ENCODE measurements around the gene SNRNP48. TPM values are rescaled to one million over a fixed set of nuclear protein-coding genes. Genes with fewer than 3 reads are reported as not detected.

SNRNP48 gene
- polyA plus RNA-seq, 1 experiment = 10.6 TPM

- H3K27ac ChIP-seq (ENCODE audit: low read depth, low read length) = no peak overlapping the region
- no peak for DNase-seq (ENCODE audit: low read depth, low spot score)
- ChIA-PET CTCF (no interaction called here), POLR2A (no interaction called here)
- no peak overlapping the region for H3K4me3 ChIP-seq (ENCODE audit: low read depth, low read length)
- TF ChIP-seq CTCF (IDR thresholded peaks at IDR 0.05; ENCODE audit: low read depth, low read length) = no peak
- H3K27me3 ChIP-seq (ENCODE audit: control insufficient read depth, insufficient read depth, low read length) = no peaks in the 10 kb centered on the region
- H3K9me3 ChIP-seq (ENCODE audit: control insufficient read depth, insufficient read depth, low read length) = no peaks in the 10 kb centered on the region
Measured at GRCh38 chr6:7555671-7556070, 34.3 kb upstream of the SNRNP48 start.

GRCh38 chr6:7556394-7557106 lies 33.4 kb upstream of the SNRNP48 start:
- TF ChIP-seq CTCF (IDR thresholded peaks at IDR 0.05; ENCODE audit: low read depth, low read length) = no peak
- H3K9me3 ChIP-seq (ENCODE audit: control insufficient read depth, insufficient read depth, low read length) = no peaks in the 10 kb centered on the region
- no peaks in the 10 kb centered on the region for H3K27me3 ChIP-seq (ENCODE audit: control insufficient read depth, insufficient read depth, low read length)
- ChIA-PET POLR2A (no interaction called here), CTCF (interaction anchor here (0.6 kb wide), 1 partner anchor 832 kb away, joined by 3 read pairs; no protein-coding TSS in a partner anchor)
- no peak overlapping the region for H3K4me3 ChIP-seq (ENCODE audit: low read depth, low read length)
- DNase-seq (ENCODE audit: low read depth, low spot score) = no peak
- no peak overlapping the region for H3K27ac ChIP-seq (ENCODE audit: low read depth, low read length)

- H3K27ac ChIP-seq (ENCODE audit: low read depth, low read length) = no peak overlapping the region
- ChIA-PET CTCF (no interaction called here), POLR2A (no interaction called here)
- TF ChIP-seq CTCF (IDR thresholded peaks at IDR 0.05; ENCODE audit: low read depth, low read length) = no peak
- no peaks in the 10 kb centered on the region for H3K9me3 ChIP-seq (ENCODE audit: control insufficient read depth, insufficient read depth, low read length)
- H3K27me3 ChIP-seq (ENCODE audit: control insufficient read depth, insufficient read depth, low read length) = no peaks in the 10 kb centered on the region
- no peak overlapping the region for H3K4me3 ChIP-seq (ENCODE audit: low read depth, low read length)
- no peak for DNase-seq (ENCODE audit: low read depth, low spot score)
Measured at GRCh38 chr6:7557652-7558051, 32.3 kb upstream of the SNRNP48 start.

- ChIA-PET CTCF (no interaction called here), POLR2A (no interaction called here)
- Histone ChIP-seq H3K27me3 (ENCODE audit: control insufficient read depth, insufficient read depth, low read length) (no peaks in the 10 kb centered on the region), H3K27ac (ENCODE audit: low read depth, low read length) (no peak overlapping the region), H3K9me3 (ENCODE audit: control insufficient read depth, insufficient read depth, low read length) (no peaks in the 10 kb centered on the region), H3K4me3 (ENCODE audit: low read depth, low read length) (no peak overlapping the region)
- TF ChIP-seq CTCF (IDR thresholded peaks at IDR 0.05; ENCODE audit: low read depth, low read length) = no peak
- no peak for DNase-seq (ENCODE audit: low read depth, low spot score)
Measured at GRCh38 chr6:7558781-7559180, 31.2 kb upstream of the SNRNP48 start.

- CTCF ChIA-PET = no interaction called here
- TF ChIP-seq CTCF (IDR thresholded peaks at IDR 0.05; ENCODE audit: low read depth, low read length) = no peak
- H3K27ac ChIP-seq (ENCODE audit: low read depth, low read length) = no peak overlapping the region
- no peak overlapping the region for H3K4me3 ChIP-seq (ENCODE audit: low read depth, low read length)
- no peaks in the 10 kb centered on the region for H3K27me3 ChIP-seq (ENCODE audit: control insufficient read depth, insufficient read depth, low read length)
- DNase-seq (ENCODE audit: low read depth, low spot score) = no peak
- H3K9me3 ChIP-seq (ENCODE audit: control insufficient read depth, insufficient read depth, low read length) = no peaks in the 10 kb centered on the region
- POLR2A ChIA-PET = no interaction called here
Measured at GRCh38 chr6:7559196-7559595, 30.8 kb upstream of the SNRNP48 start.

Measured in AG04450 (cell line).